GM13976 (cell line): ENCODE measurements around the gene NANS.

ENCODE experiments used
- DNase-seq: peaks from one replicate; pipeline ENCODE4 v3.0.0; 2012; ENCODE audit warnings: low spot score
- in situ Hi-C: fragments of 300-500 bp; cut with MboI; formaldehyde crosslinking; loops from one replicate; pipeline ENCODE4 v1.12.0; 2022; ENCODE audit warnings: low sequenced_read_pairs, mixed read lengths, inconsistent platforms; ENCODE audit not compliant: unreplicated experiment
- TF ChIP-seq, protein P1 (sequence below): IDR thresholded peaks from 2 replicates; pipeline ENCODE4 v1.5.1; 2012; ENCODE audit warnings: borderline replicate concordance, mild to moderate bottlenecking; ENCODE audit not compliant: insufficient read depth; ENCODE audit errors: extremely low read depth, missing control alignments, control extremely low read depth

NANS gene

GRCh38 chr9:98037357-98037756 lies 19.2 kb upstream of the NANS start:
- no peak for DNase-seq
- in situ Hi-C loops = no loop called here
- TF ChIP-seq, protein P1, sequence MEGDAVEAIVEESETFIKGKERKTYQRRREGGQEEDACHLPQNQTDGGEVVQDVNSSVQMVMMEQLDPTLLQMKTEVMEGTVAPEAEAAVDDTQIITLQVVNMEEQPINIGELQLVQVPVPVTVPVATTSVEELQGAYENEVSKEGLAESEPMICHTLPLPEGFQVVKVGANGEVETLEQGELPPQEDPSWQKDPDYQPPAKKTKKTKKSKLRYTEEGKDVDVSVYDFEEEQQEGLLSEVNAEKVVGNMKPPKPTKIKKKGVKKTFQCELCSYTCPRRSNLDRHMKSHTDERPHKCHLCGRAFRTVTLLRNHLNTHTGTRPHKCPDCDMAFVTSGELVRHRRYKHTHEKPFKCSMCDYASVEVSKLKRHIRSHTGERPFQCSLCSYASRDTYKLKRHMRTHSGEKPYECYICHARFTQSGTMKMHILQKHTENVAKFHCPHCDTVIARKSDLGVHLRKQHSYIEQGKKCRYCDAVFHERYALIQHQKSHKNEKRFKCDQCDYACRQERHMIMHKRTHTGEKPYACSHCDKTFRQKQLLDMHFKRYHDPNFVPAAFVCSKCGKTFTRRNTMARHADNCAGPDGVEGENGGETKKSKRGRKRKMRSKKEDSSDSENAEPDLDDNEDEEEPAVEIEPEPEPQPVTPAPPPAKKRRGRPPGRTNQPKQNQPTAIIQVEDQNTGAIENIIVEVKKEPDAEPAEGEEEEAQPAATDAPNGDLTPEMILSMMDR = no peak

GRCh38 chr9:98038958-98039357 lies 17.6 kb upstream of the NANS start:
- no peak for DNase-seq
- in situ Hi-C loops = no loop called here
- TF ChIP-seq, protein P1 = no peak

GRCh38 chr9:98039607-98040017 lies 16.9 kb upstream of the NANS start:
- TF ChIP-seq, protein P1 = no peak
- in situ Hi-C loops = no loop called here
- no peak for DNase-seq

- DNase-seq = no peak
- TF ChIP-seq, protein P1 = no peak
- in situ Hi-C loops = no loop called here
These were observed 16.3 kb upstream of the NANS start for GRCh38 chr9:98040212-98040611.

- no peak for DNase-seq
- TF ChIP-seq, protein P1 = no peak
- in situ Hi-C loops = no loop called here
These were observed 12.6 kb upstream of the NANS start for GRCh38 chr9:98043915-98044314.

- in situ Hi-C loops = no loop called here
- TF ChIP-seq, protein P1 = no peak
These were observed 11.0 kb upstream of the NANS start for GRCh38 chr9:98045234-98046179.

More at GRCh38 chr9:98045234-98046179, 11.0 kb upstream of the NANS start:
- no peak for DNase-seq
